GM21526 (cell line): ENCODE results near the gene DPPA3.
"Not testable (repeated sequence)": the region's sequence is repeated elsewhere in the genome, so short reads cannot be mapped to it uniquely, and the experiment has no call there.

Experiments
- ATAC-seq: cut with Tn5 transposase; IDR thresholded peaks from one replicate; pipeline ENCODE4 v1.9.1; 2021; ENCODE audit warnings: moderate library complexity; ENCODE audit not compliant: unreplicated experiment, low FRiP score

Gene DPPA3

GRCh38 chr12:7729746-7730145, 18.5 kb downstream of the DPPA3 start:
- no peak for ATAC-seq

- ATAC-seq = not testable (repeated sequence)
These were observed 19.8 kb downstream of the DPPA3 start for GRCh38 chr12:7730984-7731383.

- no peak for ATAC-seq
These were observed 20.3 kb downstream of the DPPA3 start for GRCh38 chr12:7731486-7731885.

- ATAC-seq = no peak
These were observed 21.8 kb downstream of the DPPA3 start for GRCh38 chr12:7732993-7733392.

GRCh38 chr12:7747246-7747645, 36.0 kb downstream of the DPPA3 start, which contains the start of gene CLEC4C:
Gene CLEC4C, minus strand, starts transcription at chr12:7747375. Its CDS starts 27 bp downstream, at chr12:7747348.
- ATAC-seq = no peak

GRCh38 chr12:7748852-7749251, 37.6 kb downstream of the DPPA3 start:
- ATAC-seq = no peak

- no peak for ATAC-seq
These were observed 38.2 kb downstream of the DPPA3 start for GRCh38 chr12:7749442-7749841.

- no peak for ATAC-seq
These were observed 39.1 kb downstream of the DPPA3 start for GRCh38 chr12:7750350-7750749.

GRCh38 chr12:7751394-7751793, 40.2 kb downstream of the DPPA3 start:
- ATAC-seq = no peak

- ATAC-seq = not testable (repeated sequence)
These were observed 41.0 kb downstream of the DPPA3 start for GRCh38 chr12:7751941-7752922.

GRCh38 chr12:7755668-7756067, 44.4 kb downstream of the DPPA3 start:
- not testable (repeated sequence) for ATAC-seq

- no peak for ATAC-seq
These were observed 45.8 kb downstream of the DPPA3 start for GRCh38 chr12:7756993-7757392.

- ATAC-seq = no peak
These were observed 47.5 kb downstream of the DPPA3 start for GRCh38 chr12:7758766-7759140.
